ENCODE data around the gene CEACAM7. TPM values are rescaled to one million over a fixed set of nuclear protein-coding genes. Genes with fewer than 3 reads are reported as not detected.

CEACAM7 gene
- total and polyA plus RNA-seq, 2 experiments from 2014 or later, result not detected

DNA sequence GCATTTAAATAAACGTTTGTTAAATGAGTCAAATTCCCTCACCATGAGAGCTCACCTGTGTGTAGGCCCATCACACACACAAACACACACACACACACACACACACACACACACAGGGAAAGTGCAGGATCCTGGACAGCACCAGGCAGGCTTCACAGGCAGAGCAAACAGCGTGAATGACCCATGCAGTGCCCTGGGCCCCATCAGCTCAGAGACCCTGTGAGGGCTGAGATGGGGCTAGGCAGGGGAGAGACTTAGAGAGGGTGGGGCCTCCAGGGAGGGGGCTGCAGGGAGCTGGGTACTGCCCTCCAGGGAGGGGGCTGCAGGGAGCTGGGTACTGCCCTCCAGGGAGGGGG is 11.9 kb upstream of the CEACAM7 start:
- Histone ChIP-seq H3F3A (ENCODE audit: insufficient read depth) (no peaks in the 10 kb centered on the region), H3K27me3 (replicated peaks; ENCODE audit: insufficient read depth) (no peaks in the 10 kb centered on the region; the same call in 1 of the 2 replicates), H3K79me2 (ENCODE audit: insufficient read depth) (no peaks in the 10 kb centered on the region), H3K4me1 (ENCODE audit: insufficient read depth) (no peaks in the 10 kb centered on the region), H3K9me3 (ENCODE audit: low read depth) (no peaks in the 10 kb centered on the region), H3K4me2 (ENCODE audit: unreplicated experiment) (no peak overlapping the region), H3K4me3 (no peak overlapping the region), H3K36me3 (ENCODE audit: low read depth) (no peaks in the 10 kb centered on the region), H2AFZ (no peak overlapping the region), H3K27ac (no peak overlapping the region), H3K9me2 (ENCODE audit: insufficient read depth) (no peaks in the 10 kb centered on the region), H3K9ac (no peak overlapping the region), H4K20me1 (ENCODE audit: insufficient read depth) (no peaks in the 10 kb centered on the region)
- 0 to 7% methylated on average over 2 of the region's 2 CpGs for WGBS, 2 experiments (ENCODE audit: low coverage in 1 of 2, low lambda C conversion rate in 2 of 2, missing lambda C conversion rate in 2 of 2)
- no peak for DNase-seq
- in situ Hi-C loops (cut with MboI), result no loop called here
- no peak for TF ChIP-seq EZH2phosphoT487 (IDR thresholded peaks at IDR 0.05; ENCODE audit: insufficient read depth, low read depth)
- TF ChIP-seq EZH2 (IDR thresholded peaks at IDR 0.05; ENCODE audit: insufficient read depth, poor library complexity, severe bottlenecking), result no peak

DNA sequence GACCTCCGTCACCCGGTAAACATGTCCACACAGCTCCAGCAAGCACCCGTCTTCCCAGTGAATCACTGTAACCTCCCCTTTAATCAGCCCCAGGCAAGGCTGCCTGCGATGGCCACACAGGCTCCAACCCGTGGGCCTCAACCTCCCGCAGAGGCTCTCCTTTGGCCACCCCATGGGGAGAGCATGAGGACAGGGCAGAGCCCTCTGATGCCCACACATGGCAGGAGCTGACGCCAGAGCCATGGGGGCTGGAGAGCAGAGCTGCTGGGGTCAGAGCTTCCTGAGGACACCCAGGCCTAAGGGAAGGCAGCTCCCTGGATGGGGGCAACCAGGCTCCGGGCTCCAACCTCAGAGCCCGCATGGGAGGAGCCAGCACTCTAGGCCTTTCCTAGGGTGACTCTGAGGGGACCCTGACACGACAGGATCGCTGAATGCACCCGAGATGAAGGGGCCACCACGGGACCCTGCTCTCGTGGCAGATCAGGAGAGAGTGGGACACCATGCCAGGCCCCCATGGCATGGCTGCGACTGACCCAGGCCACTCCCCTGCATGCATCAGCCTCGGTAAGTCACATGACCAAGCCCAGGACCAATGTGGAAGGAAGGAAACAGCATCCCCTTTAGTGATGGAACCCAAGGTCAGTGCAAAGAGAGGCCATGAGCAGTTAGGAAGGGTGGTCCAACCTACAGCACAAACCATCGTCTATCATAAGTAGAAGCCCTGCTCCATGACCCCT is 11.3 kb upstream of the CEACAM7 start:
- no peak for DNase-seq
- H3K4me1 ChIP-seq (ENCODE audit: insufficient read depth), result no peaks in the 10 kb centered on the region
- H3K36me3 ChIP-seq (ENCODE audit: low read depth), result no peaks in the 10 kb centered on the region
- H3K9me2 ChIP-seq (ENCODE audit: insufficient read depth), result no peaks in the 10 kb centered on the region
- no peak overlapping the region for H3K9ac ChIP-seq
- WGBS, 2 experiments (ENCODE audit: low coverage in 1 of 2, low lambda C conversion rate in 2 of 2, missing lambda C conversion rate in 2 of 2), result 22 to 35% methylated on average over 17 of the region's 17 CpGs
- H4K20me1 ChIP-seq (ENCODE audit: insufficient read depth), result no peaks in the 10 kb centered on the region
- TF ChIP-seq EZH2phosphoT487 (IDR thresholded peaks at IDR 0.05; ENCODE audit: insufficient read depth, low read depth) (no peak), EZH2 (IDR thresholded peaks at IDR 0.05; ENCODE audit: insufficient read depth, poor library complexity, severe bottlenecking) (no peak)
- no peak overlapping the region for H3K4me2 ChIP-seq (ENCODE audit: unreplicated experiment)
- no peak overlapping the region for H2AFZ ChIP-seq
- H3F3A ChIP-seq (ENCODE audit: insufficient read depth), result no peaks in the 10 kb centered on the region
- H3K4me3 ChIP-seq, result no peak overlapping the region
- H3K9me3 ChIP-seq (ENCODE audit: low read depth), result no peaks in the 10 kb centered on the region
- in situ Hi-C loops (cut with MboI), result no loop called here
- no peak overlapping the region for H3K27ac ChIP-seq
- H3K79me2 ChIP-seq (ENCODE audit: insufficient read depth), result no peaks in the 10 kb centered on the region
- no peaks in the 10 kb centered on the region; the same call in 1 of the 2 replicates for H3K27me3 ChIP-seq (replicated peaks; ENCODE audit: insufficient read depth)

DNA sequence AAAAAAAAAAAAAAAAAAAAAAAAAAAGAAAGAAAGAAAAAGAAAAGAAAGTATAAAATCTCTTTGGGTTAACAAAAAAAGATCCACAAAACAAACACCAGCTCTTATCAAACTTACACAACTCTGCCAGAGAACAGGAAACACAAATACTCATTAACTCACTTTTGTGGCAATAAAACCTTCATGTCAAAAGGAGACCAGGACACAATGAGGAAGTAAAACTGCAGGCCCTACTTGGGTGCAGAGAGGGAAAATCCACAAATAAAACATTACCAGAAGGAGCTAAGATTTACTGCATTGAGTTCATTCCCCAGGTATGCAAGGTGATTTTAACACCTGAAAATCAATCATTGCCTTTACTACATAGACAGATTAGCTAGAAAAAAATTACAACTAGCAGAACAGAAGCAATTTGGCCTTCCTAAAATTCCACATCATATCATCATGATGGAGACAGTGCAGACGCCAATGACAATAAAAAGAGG is 10.7 kb upstream of the CEACAM7 start:
- no peak overlapping the region for H3K27ac ChIP-seq
- TF ChIP-seq EZH2 (IDR thresholded peaks at IDR 0.05; ENCODE audit: insufficient read depth, poor library complexity, severe bottlenecking) (no peak), EZH2phosphoT487 (IDR thresholded peaks at IDR 0.05; ENCODE audit: insufficient read depth, low read depth) (no peak)
- 30 to 56% methylated on average over 1 of the region's 1 CpG for WGBS, 2 experiments (ENCODE audit: low coverage in 1 of 2, low lambda C conversion rate in 2 of 2, missing lambda C conversion rate in 2 of 2)

DNA sequence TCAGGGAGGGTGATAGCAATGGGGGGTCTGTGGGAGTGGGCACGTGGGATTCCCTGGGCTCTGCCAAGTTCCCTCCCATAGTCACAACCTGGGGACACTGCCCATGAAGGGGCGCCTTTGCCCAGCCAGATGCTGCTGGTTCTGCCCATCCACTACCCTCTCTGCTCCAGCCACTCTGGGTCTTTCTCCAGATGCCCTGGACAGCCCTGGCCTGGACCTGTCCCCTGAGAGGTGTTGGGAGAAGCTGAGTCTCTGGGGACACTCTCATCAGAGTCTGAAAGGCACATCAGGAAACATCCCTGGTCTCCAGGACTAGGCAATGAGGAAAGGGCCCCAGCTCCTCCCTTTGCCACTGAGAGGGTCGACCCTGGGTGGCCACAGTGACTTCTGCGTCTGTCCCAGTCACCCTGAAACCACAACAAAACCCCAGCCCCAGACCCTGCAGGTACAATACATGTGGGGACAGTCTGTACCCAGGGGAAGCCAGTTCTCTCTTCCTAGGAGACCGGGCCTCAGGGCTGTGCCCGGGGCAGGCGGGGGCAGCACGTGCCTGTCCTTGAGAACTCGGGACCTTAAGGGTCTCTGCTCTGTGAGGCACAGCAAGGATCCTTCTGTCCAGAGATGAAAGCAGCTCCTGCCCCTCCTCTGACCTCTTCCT is 9.3 kb upstream of the CEACAM7 start:
- DNase-seq, result no peak
- H3K9me3 ChIP-seq (ENCODE audit: low read depth), result no peaks in the 10 kb centered on the region
- no peak overlapping the region for H3K27ac ChIP-seq
- no peaks in the 10 kb centered on the region for H3K9me2 ChIP-seq (ENCODE audit: insufficient read depth)
- H3K36me3 ChIP-seq (ENCODE audit: low read depth), result no peaks in the 10 kb centered on the region
- H3K4me2 ChIP-seq (ENCODE audit: unreplicated experiment), result no peak overlapping the region
- TF ChIP-seq EZH2phosphoT487 (IDR thresholded peaks at IDR 0.05; ENCODE audit: insufficient read depth, low read depth) (no peak), EZH2 (IDR thresholded peaks at IDR 0.05; ENCODE audit: insufficient read depth, poor library complexity, severe bottlenecking) (no peak)
- H3K4me1 ChIP-seq (ENCODE audit: insufficient read depth), result no peaks in the 10 kb centered on the region
- 28% methylated on average over 9 of the region's 9 CpGs for WGBS, 2 experiments (ENCODE audit: low coverage in 1 of 2, low lambda C conversion rate in 2 of 2, missing lambda C conversion rate in 2 of 2)
- no peaks in the 10 kb centered on the region for H3F3A ChIP-seq (ENCODE audit: insufficient read depth)
- H3K79me2 ChIP-seq (ENCODE audit: insufficient read depth), result no peaks in the 10 kb centered on the region
- H4K20me1 ChIP-seq (ENCODE audit: insufficient read depth), result no peaks in the 10 kb centered on the region
- H2AFZ ChIP-seq, result no peak overlapping the region
- in situ Hi-C loops (cut with MboI), result no loop called here
- H3K4me3 ChIP-seq, result no peak overlapping the region
- peaks cover 7% of the 10 kb centered on the region for H3K27me3 ChIP-seq (replicated peaks; ENCODE audit: insufficient read depth)
- no peak overlapping the region for H3K9ac ChIP-seq

More for the DNA sequence above, 10.7 kb upstream of the CEACAM7 start:
- H3K9me3 ChIP-seq (ENCODE audit: low read depth), result no peaks in the 10 kb centered on the region
- H3K4me3 ChIP-seq, result no peak overlapping the region
- H3K27me3 ChIP-seq (replicated peaks; ENCODE audit: insufficient read depth), result no peaks in the 10 kb centered on the region; the same call in 1 of the 2 replicates
- H3K9ac ChIP-seq, result no peak overlapping the region
- H2AFZ ChIP-seq, result no peak overlapping the region
- no peaks in the 10 kb centered on the region for H3K36me3 ChIP-seq (ENCODE audit: low read depth)
- no peaks in the 10 kb centered on the region for H3F3A ChIP-seq (ENCODE audit: insufficient read depth)
- no peak overlapping the region for H3K4me2 ChIP-seq (ENCODE audit: unreplicated experiment)
- no peaks in the 10 kb centered on the region for H3K79me2 ChIP-seq (ENCODE audit: insufficient read depth)
- in situ Hi-C loops (cut with MboI), result no loop called here
- no peaks in the 10 kb centered on the region for H4K20me1 ChIP-seq (ENCODE audit: insufficient read depth)
- no peaks in the 10 kb centered on the region for H3K9me2 ChIP-seq (ENCODE audit: insufficient read depth)
- no peaks in the 10 kb centered on the region for H3K4me1 ChIP-seq (ENCODE audit: insufficient read depth)
- DNase-seq, result no peak

Data from GM23248 (cell line).